ENCODE measurements around the gene APBB3.

DNA sequence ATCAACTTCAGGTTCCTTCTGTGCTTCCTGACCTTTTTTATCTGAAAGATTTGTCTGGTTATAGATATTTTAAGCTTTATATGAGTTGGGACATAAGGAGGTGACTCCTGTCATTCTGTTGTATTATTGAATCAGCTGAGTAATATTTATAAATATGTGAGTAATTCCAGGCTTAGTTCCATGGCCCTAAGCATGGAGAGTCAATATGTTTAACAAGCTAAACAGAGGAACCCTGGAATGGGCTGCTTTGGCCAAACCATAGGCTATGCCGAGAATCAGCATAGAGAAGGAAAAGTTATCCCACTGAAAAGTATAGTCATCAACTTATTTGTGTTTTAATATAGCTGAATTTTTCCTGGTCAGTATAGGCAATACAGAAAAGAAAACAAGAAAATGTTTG, 24.2 kb downstream of the APBB3 start:
- TF ChIP-seq POLR2A (IDR thresholded peaks at IDR 0.05) (no peak), EP300 (IDR thresholded peaks at IDR 0.05) (no peak)
- TF ChIP-seq, protein P1, sequence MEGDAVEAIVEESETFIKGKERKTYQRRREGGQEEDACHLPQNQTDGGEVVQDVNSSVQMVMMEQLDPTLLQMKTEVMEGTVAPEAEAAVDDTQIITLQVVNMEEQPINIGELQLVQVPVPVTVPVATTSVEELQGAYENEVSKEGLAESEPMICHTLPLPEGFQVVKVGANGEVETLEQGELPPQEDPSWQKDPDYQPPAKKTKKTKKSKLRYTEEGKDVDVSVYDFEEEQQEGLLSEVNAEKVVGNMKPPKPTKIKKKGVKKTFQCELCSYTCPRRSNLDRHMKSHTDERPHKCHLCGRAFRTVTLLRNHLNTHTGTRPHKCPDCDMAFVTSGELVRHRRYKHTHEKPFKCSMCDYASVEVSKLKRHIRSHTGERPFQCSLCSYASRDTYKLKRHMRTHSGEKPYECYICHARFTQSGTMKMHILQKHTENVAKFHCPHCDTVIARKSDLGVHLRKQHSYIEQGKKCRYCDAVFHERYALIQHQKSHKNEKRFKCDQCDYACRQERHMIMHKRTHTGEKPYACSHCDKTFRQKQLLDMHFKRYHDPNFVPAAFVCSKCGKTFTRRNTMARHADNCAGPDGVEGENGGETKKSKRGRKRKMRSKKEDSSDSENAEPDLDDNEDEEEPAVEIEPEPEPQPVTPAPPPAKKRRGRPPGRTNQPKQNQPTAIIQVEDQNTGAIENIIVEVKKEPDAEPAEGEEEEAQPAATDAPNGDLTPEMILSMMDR (IDR thresholded peaks at IDR 0.05): no peak
